ENCODE results near the gene PPM1E.
A peak's percentile ranks its signal among the peaks of the same experiment; 100 is the strongest.
"Not testable (repeated sequence)": the region's sequence is repeated elsewhere in the genome, so short reads cannot be mapped to it uniquely, and the experiment has no call there.

Gene PPM1E

GRCh38 chr17:58734040-58734439 lies 21.6 kb upstream of the PPM1E start:
- Histone ChIP-seq H3K4me1 (ENCODE audit: insufficient read depth, insufficient read length) (no peaks in the 10 kb centered on the region), H3K4me3 (ENCODE audit: insufficient read length, low read depth) (no peak overlapping the region), H3K27me3 (ENCODE audit: insufficient read depth, insufficient read length) (no peaks in the 10 kb centered on the region), H3K9me3 (ENCODE audit: insufficient read depth, low read length) (no peaks in the 10 kb centered on the region), H3K36me3 (ENCODE audit: insufficient read depth, insufficient read length, low read length) (no peaks in the 10 kb centered on the region), H3K9ac (ENCODE audit: insufficient read length, low read depth) (no peak overlapping the region)
- TF ChIP-seq ZNF274 (IDR thresholded peaks at IDR 0.05; ENCODE audit: low read depth, low read length) (no peak), SUZ12 (IDR thresholded peaks at IDR 0.05; ENCODE audit: extremely low read depth, insufficient read depth, insufficient read length) (no peak), YY1 (IDR thresholded peaks at IDR 0.05; ENCODE audit: insufficient read depth, insufficient read length) (no peak)
- no peak for DNase-seq (ENCODE audit: low read depth, low spot score)

GRCh38 chr17:58734811-58735210 lies 20.8 kb upstream of the PPM1E start:
- no peaks in the 10 kb centered on the region for H3K4me1 ChIP-seq (ENCODE audit: insufficient read depth, insufficient read length)
- no peaks in the 10 kb centered on the region for H3K27me3 ChIP-seq (ENCODE audit: insufficient read depth, insufficient read length)
- no peaks in the 10 kb centered on the region for H3K36me3 ChIP-seq (ENCODE audit: insufficient read depth, insufficient read length, low read length)
- H3K9me3 ChIP-seq (ENCODE audit: insufficient read depth, low read length): no peaks in the 10 kb centered on the region
- no peak overlapping the region for H3K4me3 ChIP-seq (ENCODE audit: insufficient read length, low read depth)
- TF ChIP-seq ZNF274 (IDR thresholded peaks at IDR 0.05; ENCODE audit: low read depth, low read length): no peak
- no peak for TF ChIP-seq SUZ12 (IDR thresholded peaks at IDR 0.05; ENCODE audit: extremely low read depth, insufficient read depth, insufficient read length)
- no peak for TF ChIP-seq YY1 (IDR thresholded peaks at IDR 0.05; ENCODE audit: insufficient read depth, insufficient read length)
- H3K9ac ChIP-seq (ENCODE audit: insufficient read length, low read depth): no peak overlapping the region
- no peak for DNase-seq (ENCODE audit: low read depth, low spot score)

GRCh38 chr17:58741121-58741625 lies 14.5 kb upstream of the PPM1E start:
- H3K4me3 ChIP-seq (ENCODE audit: insufficient read length, low read depth): no peak overlapping the region

GRCh38 chr17:58747674-58748073 lies 8.0 kb upstream of the PPM1E start:
- no peak overlapping the region for H3K4me3 ChIP-seq (ENCODE audit: insufficient read length, low read depth)
- no peaks in the 10 kb centered on the region for H3K36me3 ChIP-seq (ENCODE audit: insufficient read depth, insufficient read length, low read length)
- TF ChIP-seq YY1 (IDR thresholded peaks at IDR 0.05; ENCODE audit: insufficient read depth, insufficient read length): no peak
- DNase-seq (ENCODE audit: low read depth, low spot score): no peak
- H3K9me3 ChIP-seq (ENCODE audit: insufficient read depth, low read length): no peaks in the 10 kb centered on the region
- no peaks in the 10 kb centered on the region for H3K27me3 ChIP-seq (ENCODE audit: insufficient read depth, insufficient read length)
- H3K4me1 ChIP-seq (ENCODE audit: insufficient read depth, insufficient read length): no peaks in the 10 kb centered on the region
- no peak overlapping the region for H3K9ac ChIP-seq (ENCODE audit: insufficient read length, low read depth)

More at GRCh38 chr17:58741121-58741625, 14.5 kb upstream of the PPM1E start:
- H3K9me3 ChIP-seq (ENCODE audit: insufficient read depth, low read length): no peaks in the 10 kb centered on the region
- H3K36me3 ChIP-seq (ENCODE audit: insufficient read depth, insufficient read length, low read length): no peaks in the 10 kb centered on the region
- no peaks in the 10 kb centered on the region for H3K27me3 ChIP-seq (ENCODE audit: insufficient read depth, insufficient read length)
- no peak overlapping the region for H3K9ac ChIP-seq (ENCODE audit: insufficient read length, low read depth)
- TF ChIP-seq SUZ12 (IDR thresholded peaks at IDR 0.05; ENCODE audit: extremely low read depth, insufficient read depth, insufficient read length): no peak
- TF ChIP-seq ZNF274 (IDR thresholded peaks at IDR 0.05; ENCODE audit: low read depth, low read length): no peak
- DNase-seq (ENCODE audit: low read depth, low spot score): no peak
- H3K4me1 ChIP-seq (ENCODE audit: insufficient read depth, insufficient read length): no peaks in the 10 kb centered on the region

- H3K4me1 ChIP-seq (ENCODE audit: insufficient read depth, insufficient read length); H3K4me3 ChIP-seq (ENCODE audit: insufficient read length, low read depth); H3K9me3 ChIP-seq (ENCODE audit: insufficient read depth, low read length); H3K27me3 ChIP-seq (ENCODE audit: insufficient read depth, insufficient read length); H3K36me3 ChIP-seq (ENCODE audit: insufficient read depth, insufficient read length, low read length); H3K9ac ChIP-seq (ENCODE audit: insufficient read length, low read depth); DNase-seq (ENCODE audit: low read depth, low spot score): not testable (repeated sequence)
These were observed 6.0 kb upstream of the PPM1E start for GRCh38 chr17:58749627-58750026.

- Histone ChIP-seq H3K9me3 (ENCODE audit: insufficient read depth, low read length) (no peaks in the 10 kb centered on the region), H3K27me3 (ENCODE audit: insufficient read depth, insufficient read length) (peaks cover 29% of the 10 kb centered on the region), H3K4me3 (ENCODE audit: insufficient read length, low read depth) (no peak overlapping the region), H3K9ac (ENCODE audit: insufficient read length, low read depth) (no peak overlapping the region), H3K36me3 (ENCODE audit: insufficient read depth, insufficient read length, low read length) (no peaks in the 10 kb centered on the region), H3K4me1 (ENCODE audit: insufficient read depth, insufficient read length) (no peaks in the 10 kb centered on the region)
- no peak for TF ChIP-seq SUZ12 (IDR thresholded peaks at IDR 0.05; ENCODE audit: extremely low read depth, insufficient read depth, insufficient read length)
- no peak for TF ChIP-seq YY1 (IDR thresholded peaks at IDR 0.05; ENCODE audit: insufficient read depth, insufficient read length)
- no peak for TF ChIP-seq ZNF274 (IDR thresholded peaks at IDR 0.05; ENCODE audit: low read depth, low read length)
- DNase-seq (ENCODE audit: low read depth, low spot score): no peak
These were observed 2.6 kb upstream of the PPM1E start for GRCh38 chr17:58753026-58753425.

- H3K9me3 ChIP-seq (ENCODE audit: insufficient read depth, low read length): no peaks in the 10 kb centered on the region
These were observed 431 bp upstream of the PPM1E start for GRCh38 chr17:58755269-58755576.

More at GRCh38 chr17:58755269-58755576, 431 bp upstream of the PPM1E start:
- H3K4me1 ChIP-seq (ENCODE audit: insufficient read depth, insufficient read length): no peaks in the 10 kb centered on the region
- H3K9ac ChIP-seq (ENCODE audit: insufficient read length, low read depth): no peak overlapping the region
- no peaks in the 10 kb centered on the region for H3K36me3 ChIP-seq (ENCODE audit: insufficient read depth, insufficient read length, low read length)
- DNase-seq (ENCODE audit: low read depth, low spot score): no peak
- peak overlapping the region; percentile 72 for H3K4me3 ChIP-seq (ENCODE audit: insufficient read length, low read depth)
- TF ChIP-seq SUZ12 (IDR thresholded peaks at IDR 0.05; ENCODE audit: extremely low read depth, insufficient read depth, insufficient read length): no peak
- H3K27me3 ChIP-seq (ENCODE audit: insufficient read depth, insufficient read length): peaks cover 36% of the 10 kb centered on the region

All from NT2/D1 (cell line).